WERI-Rb-1 (cell line): ENCODE measurements around the gene ECEL1.
A peak's percentile ranks its signal among the peaks of the same experiment; 100 is the strongest.

Source experiments
- DNase-seq: peaks from one replicate; pipeline ENCODE4 v3.0.0-alpha.2; 2020
- H3K27ac ChIP-seq: fragments of 250-450 bp; sonication (Bioruptor Pico); 2 replicates; pipeline ENCODE4 v1.5.1; 2020; ENCODE audit warnings: mild to moderate bottlenecking, moderate library complexity
- H3K27me3 ChIP-seq: fragments of 250-450 bp; sonication (Bioruptor Pico); 2 replicates; pipeline ENCODE4 v1.5.1; 2021; ENCODE audit warnings: mild to moderate bottlenecking, low read depth, moderate library complexity; ENCODE audit not compliant: insufficient read depth, severe bottlenecking
- H3K36me3 ChIP-seq: fragments of 250-450 bp; sonication (Bioruptor Pico); 2 replicates; pipeline ENCODE4 v1.5.1; 2020; ENCODE audit warnings: mild to moderate bottlenecking, moderate library complexity
- H3K4me3 ChIP-seq: 2 replicates; pipeline ENCODE4 v1.5.1; 2011; ENCODE audit warnings: low read depth, mild to moderate bottlenecking, control low read depth, low read length
- H3K9me3 ChIP-seq: fragments of 250-450 bp; sonication (Bioruptor Pico); 2 replicates; pipeline ENCODE4 v1.5.1; 2021; ENCODE audit warnings: mild to moderate bottlenecking, moderate library complexity; ENCODE audit not compliant: severe bottlenecking
- CTCF ChIP-seq: IDR thresholded peaks from 2 replicates; pipeline ENCODE4 v1.5.1; 2011; ENCODE audit warnings: low read depth, mild to moderate bottlenecking, control low read depth, inconsistent platforms, low read length

Gene ECEL1

GRCh38 chr2:232439758-232440135 is 47.9 kb downstream of the ECEL1 start:
- DNase-seq: no peak
- no peaks in the 10 kb centered on the region for H3K27me3 ChIP-seq
- no peak overlapping the region for H3K4me3 ChIP-seq
- TF ChIP-seq CTCF: no peak
- no peak overlapping the region for H3K27ac ChIP-seq
- no peaks in the 10 kb centered on the region for H3K36me3 ChIP-seq
- no peaks in the 10 kb centered on the region for H3K9me3 ChIP-seq

- TF ChIP-seq CTCF: peak; percentile 44; the same call in 1 of the 2 replicates
- H3K4me3 ChIP-seq: no peak overlapping the region
- DNase-seq: peak; percentile 67
- no peak overlapping the region for H3K27ac ChIP-seq
- H3K27me3 ChIP-seq: no peaks in the 10 kb centered on the region
- no peaks in the 10 kb centered on the region for H3K9me3 ChIP-seq
- no peaks in the 10 kb centered on the region for H3K36me3 ChIP-seq
Observed at GRCh38 chr2:232438951-232439757, 48.5 kb downstream of the ECEL1 start.

- DNase-seq: no peak
- Histone ChIP-seq H3K27me3 (no peaks in the 10 kb centered on the region), H3K27ac (no peak overlapping the region), H3K4me3 (no peak overlapping the region), H3K9me3 (no peaks in the 10 kb centered on the region), H3K36me3 (no peaks in the 10 kb centered on the region)
- TF ChIP-seq CTCF: no peak
Observed at GRCh38 chr2:232438091-232438490, 49.5 kb downstream of the ECEL1 start.

- Histone ChIP-seq H3K27ac (no peak overlapping the region), H3K36me3 (no peaks in the 10 kb centered on the region), H3K4me3 (no peak overlapping the region), H3K27me3 (no peaks in the 10 kb centered on the region), H3K9me3 (no peaks in the 10 kb centered on the region)
- peak; percentile 3 for DNase-seq
- no peak for TF ChIP-seq CTCF
Observed at GRCh38 chr2:232437195-232437571, 50.5 kb downstream of the ECEL1 start.

- no peak overlapping the region for H3K27ac ChIP-seq
- no peaks in the 10 kb centered on the region for H3K9me3 ChIP-seq
- H3K4me3 ChIP-seq: no peak overlapping the region
- TF ChIP-seq CTCF: peak; percentile 32
- no peaks in the 10 kb centered on the region for H3K27me3 ChIP-seq
- no peaks in the 10 kb centered on the region for H3K36me3 ChIP-seq
- DNase-seq: peak; percentile 9
Observed at GRCh38 chr2:232436381-232437194, 51.0 kb downstream of the ECEL1 start.
